Muscle layer of colon (tissue), 2 donors: ENCODE measurements around the gene PARD3B.

Source experiments
- H3K27ac ChIP-seq: one replicate; pipeline ENCODE4 v1.7.0; 2013; ENCODE audit warnings: low read depth, mild to moderate bottlenecking, low read length, moderate library complexity
- H3K27me3 ChIP-seq, 2 donors: one replicate each; pipeline ENCODE4 v1.7.0; 2013; ENCODE audit warnings: low read length in 2 of 2, mild to moderate bottlenecking in 2 of 2; ENCODE audit not compliant: insufficient read depth in 2 of 2, control insufficient read depth in 1 of 2
- H3K36me3 ChIP-seq: one replicate; pipeline ENCODE4 v1.7.0; 2013; ENCODE audit warnings: mild to moderate bottlenecking, low read length; ENCODE audit not compliant: insufficient read depth
- H3K4me1 ChIP-seq: one replicate; pipeline ENCODE4 v1.7.0; 2013; ENCODE audit warnings: mild to moderate bottlenecking, low read length; ENCODE audit not compliant: insufficient read depth
- H3K4me3 ChIP-seq, 2 donors: one replicate each; pipeline ENCODE4 v1.7.0; 2013; ENCODE audit warnings: low read length in 2 of 2, low read depth in 1 of 2, mild to moderate bottlenecking in 1 of 2, moderate library complexity in 1 of 2
- H3K9ac ChIP-seq: one replicate; pipeline ENCODE4 v1.7.0; 2013; ENCODE audit warnings: low read length
- H3K9me3 ChIP-seq: one replicate; pipeline ENCODE4 v1.7.0; 2013; ENCODE audit warnings: mild to moderate bottlenecking, low read length
- donor health status: abdominal sarcoma.
- donor health status: Adenocarcinoma of cecum.

The PARD3B gene

DNA sequence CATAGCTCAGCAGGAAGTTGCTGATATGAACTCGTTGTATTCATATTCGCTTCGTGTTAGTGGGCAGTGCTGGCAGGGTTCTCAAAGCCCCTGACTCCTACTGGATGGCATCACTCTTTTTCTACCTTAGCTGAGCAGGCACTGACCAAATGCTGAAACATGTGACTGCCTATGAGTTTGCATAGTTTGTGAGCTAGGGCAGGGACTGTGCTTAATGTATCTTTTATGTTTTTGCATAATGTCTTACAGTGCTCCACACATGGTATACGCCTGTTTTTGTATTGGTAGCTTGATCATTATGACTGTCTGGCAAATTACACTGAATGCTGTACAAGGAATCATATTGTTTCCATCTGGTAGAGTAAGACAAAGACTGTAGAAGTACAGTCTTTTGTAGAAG lies 305.3 kb downstream of the PARD3B start:
- Histone ChIP-seq H3K27me3 (no peaks in the 10 kb centered on the region), H3K36me3 (no peaks in the 10 kb centered on the region), H3K9ac (no peak overlapping the region), H3K27ac (no peak overlapping the region), H3K4me1 (peaks cover 16% of the 10 kb centered on the region), H3K4me3 (no peak overlapping the region), H3K9me3 (no peaks in the 10 kb centered on the region)

DNA sequence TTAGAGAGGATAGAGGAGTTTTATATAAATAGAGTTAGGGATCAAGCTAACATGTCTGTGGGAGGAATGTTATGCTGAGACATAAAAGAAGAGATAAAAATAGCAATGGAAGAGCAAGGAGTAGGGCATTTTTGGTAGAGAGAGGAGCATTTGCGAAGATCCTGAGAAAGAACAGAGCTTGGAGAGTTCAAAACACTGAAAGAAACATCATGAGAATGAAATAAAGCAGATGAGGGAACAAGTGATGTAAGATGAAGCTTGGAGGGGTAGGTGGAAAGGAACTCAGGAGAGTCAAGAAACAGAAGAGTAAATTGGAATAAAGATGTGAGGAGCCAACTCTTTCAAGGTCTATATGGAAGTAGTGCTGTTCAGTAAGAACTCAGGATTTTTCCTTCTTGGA lies 308.6 kb downstream of the PARD3B start:
- no peaks in the 10 kb centered on the region for H3K27me3 ChIP-seq
- no peak overlapping the region for H3K4me3 ChIP-seq
- H3K9ac ChIP-seq = no peak overlapping the region
- no peaks in the 10 kb centered on the region for H3K9me3 ChIP-seq
- no peaks in the 10 kb centered on the region for H3K36me3 ChIP-seq
- H3K4me1 ChIP-seq = peaks cover 16% of the 10 kb centered on the region
- H3K27ac ChIP-seq = peak overlapping the region; percentile 45

- Histone ChIP-seq H3K9me3 (no peaks in the 10 kb centered on the region), H3K9ac (no peak overlapping the region), H3K4me1 (peaks cover 27% of the 10 kb centered on the region), H3K4me3 (no peak overlapping the region), H3K27me3 (no peaks in the 10 kb centered on the region), H3K27ac (peak overlapping the region; percentile 17), H3K36me3 (no peaks in the 10 kb centered on the region)
These were observed 315.0 kb downstream of the PARD3B start for GRCh38 chr2:204860274-204860673.

GRCh38 chr2:204862809-204863208 lies 317.5 kb downstream of the PARD3B start:
- Histone ChIP-seq H3K9ac (no peak overlapping the region), H3K9me3 (no peaks in the 10 kb centered on the region), H3K4me1 (peaks cover 27% of the 10 kb centered on the region), H3K27ac (no peak overlapping the region), H3K36me3 (no peaks in the 10 kb centered on the region), H3K4me3 (no peak overlapping the region), H3K27me3 (no peaks in the 10 kb centered on the region)

- Histone ChIP-seq H3K27me3 (no peaks in the 10 kb centered on the region), H3K9me3 (no peaks in the 10 kb centered on the region), H3K4me1 (peaks cover 27% of the 10 kb centered on the region), H3K27ac (no peak overlapping the region), H3K9ac (no peak overlapping the region), H3K36me3 (no peaks in the 10 kb centered on the region), H3K4me3 (no peak overlapping the region)
These were observed 318.1 kb downstream of the PARD3B start for GRCh38 chr2:204863336-204863735.

DNA sequence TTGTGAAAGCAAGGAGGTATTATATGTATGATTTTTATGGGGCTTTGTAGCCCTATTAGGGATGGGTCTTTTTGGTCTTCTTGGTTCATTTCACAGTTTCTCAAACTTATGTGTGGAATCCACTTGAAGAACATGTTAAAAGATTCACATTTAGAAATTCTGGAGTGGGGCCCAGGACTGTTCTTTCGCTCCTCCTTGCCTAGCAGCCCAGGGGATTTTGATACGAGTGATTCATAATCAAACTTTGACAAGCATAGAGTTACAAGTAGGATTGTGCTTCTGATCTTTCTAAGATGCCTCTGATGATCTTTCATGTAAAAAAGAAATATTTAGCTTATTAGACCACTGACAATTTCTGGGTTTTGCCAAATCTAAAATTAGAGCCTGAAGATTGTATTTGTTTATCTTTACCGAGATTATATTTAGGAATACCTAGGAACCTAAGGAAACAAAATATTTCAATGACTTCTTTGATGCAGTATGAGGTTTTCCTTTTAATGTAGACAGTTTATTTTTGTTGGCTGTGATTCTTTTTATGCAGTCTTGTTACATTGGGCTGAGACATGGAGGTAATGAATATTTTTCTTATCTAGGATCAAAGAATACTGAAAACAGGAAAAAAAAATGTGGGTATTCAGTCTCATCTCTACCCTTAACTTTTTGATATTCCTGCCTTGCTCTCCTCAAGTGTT lies 324.0 kb downstream of the PARD3B start:
- H3K4me1 ChIP-seq = peaks cover 22% of the 10 kb centered on the region
- no peaks in the 10 kb centered on the region for H3K36me3 ChIP-seq
- H3K9ac ChIP-seq = no peak overlapping the region
- H3K27ac ChIP-seq = no peak overlapping the region
- H3K27me3 ChIP-seq = no peaks in the 10 kb centered on the region
- H3K9me3 ChIP-seq = no peaks in the 10 kb centered on the region
- H3K4me3 ChIP-seq = no peak overlapping the region

- H3K27me3 ChIP-seq = no peaks in the 10 kb centered on the region
- H3K4me1 ChIP-seq = peaks cover 22% of the 10 kb centered on the region
- no peak overlapping the region for H3K9ac ChIP-seq
- H3K27ac ChIP-seq = peak overlapping the region; percentile 25
- H3K4me3 ChIP-seq = no peak overlapping the region
- no peaks in the 10 kb centered on the region for H3K9me3 ChIP-seq
- H3K36me3 ChIP-seq = no peaks in the 10 kb centered on the region
These were observed 324.8 kb downstream of the PARD3B start for GRCh38 chr2:204870053-204870452.

DNA sequence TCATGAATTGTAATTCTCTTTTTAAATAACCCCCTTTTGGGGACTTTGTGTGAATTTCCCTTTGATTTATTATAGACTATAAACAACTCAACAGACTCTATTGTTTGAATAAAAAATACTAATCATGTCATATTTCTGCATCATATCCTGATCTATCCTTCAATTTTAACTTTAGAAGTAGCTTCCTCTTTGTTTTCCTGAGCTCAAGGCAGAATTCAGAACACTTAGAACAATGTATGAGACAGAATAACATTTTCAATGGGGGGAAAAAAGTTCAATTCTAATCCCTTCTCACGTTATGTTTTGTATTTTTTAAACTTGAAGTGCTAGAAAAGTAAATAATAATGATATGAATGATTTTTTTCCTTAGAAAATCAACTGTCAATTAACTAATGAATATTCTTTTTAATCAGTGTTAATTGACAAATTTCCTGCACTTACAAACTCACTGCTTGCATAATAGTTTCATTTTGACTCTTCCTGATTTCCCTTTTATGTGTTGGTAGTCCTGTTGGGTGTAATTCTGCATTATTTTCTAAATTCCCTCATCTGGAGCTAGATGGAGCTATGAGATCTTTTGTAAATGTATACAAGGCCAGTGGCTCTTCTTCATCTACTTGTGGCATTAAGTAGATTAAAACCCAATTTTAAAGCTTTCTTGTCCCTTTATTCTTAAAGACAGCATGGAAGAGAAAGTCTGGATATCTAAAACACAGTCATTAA lies 326.1 kb downstream of the PARD3B start:
- Histone ChIP-seq H3K9me3 (no peaks in the 10 kb centered on the region), H3K4me1 (peaks cover 22% of the 10 kb centered on the region), H3K27ac (no peak overlapping the region), H3K9ac (no peak overlapping the region), H3K36me3 (no peaks in the 10 kb centered on the region), H3K4me3 (no peak overlapping the region), H3K27me3 (no peaks in the 10 kb centered on the region)

- Histone ChIP-seq H3K36me3 (no peaks in the 10 kb centered on the region), H3K27me3 (no peaks in the 10 kb centered on the region), H3K9ac (no peak overlapping the region), H3K27ac (no peak overlapping the region), H3K9me3 (no peaks in the 10 kb centered on the region), H3K4me3 (no peak overlapping the region), H3K4me1 (peaks cover 16% of the 10 kb centered on the region)
These were observed 331.0 kb downstream of the PARD3B start for GRCh38 chr2:204876311-204876710.

- Histone ChIP-seq H3K4me3 (no peak overlapping the region), H3K4me1 (peaks cover 24% of the 10 kb centered on the region), H3K9ac (no peak overlapping the region), H3K36me3 (no peaks in the 10 kb centered on the region), H3K9me3 (no peaks in the 10 kb centered on the region), H3K27ac (no peak overlapping the region), H3K27me3 (no peaks in the 10 kb centered on the region)
These were observed 332.4 kb downstream of the PARD3B start for GRCh38 chr2:204877691-204878090.

GRCh38 chr2:204880928-204881327 lies 335.7 kb downstream of the PARD3B start:
- H3K9ac ChIP-seq = no peak overlapping the region
- H3K9me3 ChIP-seq = no peaks in the 10 kb centered on the region
- H3K36me3 ChIP-seq = no peaks in the 10 kb centered on the region
- no peak overlapping the region for H3K27ac ChIP-seq
- H3K4me3 ChIP-seq = no peak overlapping the region
- H3K4me1 ChIP-seq = peaks cover 24% of the 10 kb centered on the region
- H3K27me3 ChIP-seq = no peaks in the 10 kb centered on the region

GRCh38 chr2:204881655-204882054 lies 336.4 kb downstream of the PARD3B start:
- H3K27me3 ChIP-seq = no peaks in the 10 kb centered on the region
- H3K4me3 ChIP-seq = no peak overlapping the region
- H3K4me1 ChIP-seq = peaks cover 24% of the 10 kb centered on the region
- no peak overlapping the region for H3K9ac ChIP-seq
- no peaks in the 10 kb centered on the region for H3K9me3 ChIP-seq
- no peaks in the 10 kb centered on the region for H3K36me3 ChIP-seq
- H3K27ac ChIP-seq = no peak overlapping the region
